ENCODE results near the gene SEC14L5.

The SEC14L5 gene

GRCh38 chr16:4931381-4931780, 26.7 kb upstream of the SEC14L5 start:
- Histone ChIP-seq H3K36me3 (ENCODE audit: control insufficient read depth, insufficient read depth, low read length) (0 out of 2 replicates have a peak, but pooled peaks cover 5% of the 10 kb centered on the region), H3K4me1 (ENCODE audit: control insufficient read depth, insufficient read depth, low read length) (peaks cover 3% of the 10 kb centered on the region; the same call in 1 of the 2 replicates), H3K27me3 (ENCODE audit: control insufficient read depth, insufficient read depth, low read length) (no peaks in the 10 kb centered on the region)

DNA sequence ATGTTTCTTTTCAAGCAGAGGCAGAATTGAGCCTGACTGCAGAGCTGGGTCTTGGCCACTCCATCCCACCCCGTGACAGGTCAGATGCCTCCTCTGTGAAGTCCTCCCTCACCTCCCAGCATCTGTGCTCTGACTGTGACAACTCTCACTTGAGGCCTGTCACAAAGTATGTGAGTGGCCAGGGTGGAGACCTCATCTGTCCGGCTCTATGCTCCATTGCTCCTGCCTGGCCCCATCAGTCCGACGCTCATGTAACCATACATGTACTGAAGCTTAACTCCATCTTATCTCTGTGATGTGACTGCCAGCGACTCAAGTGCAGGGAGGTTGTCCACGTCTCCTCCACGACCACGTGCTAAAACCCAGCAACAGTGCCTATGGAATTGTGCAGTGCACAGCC, 24.7 kb upstream of the SEC14L5 start:
- H3K27me3 ChIP-seq (ENCODE audit: control insufficient read depth, insufficient read depth, low read length) = no peaks in the 10 kb centered on the region
- H3K9me3 ChIP-seq (ENCODE audit: control insufficient read depth, insufficient read depth, low read length) = no peaks in the 10 kb centered on the region
- H3K4me3 ChIP-seq (ENCODE audit: low read depth, low read length) = no peak overlapping the region
- no peak overlapping the region for H3K9ac ChIP-seq (ENCODE audit: low read depth, low read length)
- peaks cover 9% of the 10 kb centered on the region for H3K4me1 ChIP-seq (ENCODE audit: control insufficient read depth, insufficient read depth, low read length)
- H3K36me3 ChIP-seq (ENCODE audit: control insufficient read depth, insufficient read depth, low read length) = no peaks in the 10 kb centered on the region
- no peak overlapping the region for H3K27ac ChIP-seq (ENCODE audit: low read depth, low read length)

More at GRCh38 chr16:4931381-4931780, 26.7 kb upstream of the SEC14L5 start:
- no peak overlapping the region for H3K9ac ChIP-seq (ENCODE audit: low read depth, low read length)
- H3K4me3 ChIP-seq (ENCODE audit: low read depth, low read length) = no peak overlapping the region
- no peak overlapping the region for H3K27ac ChIP-seq (ENCODE audit: low read depth, low read length)
- H3K9me3 ChIP-seq (ENCODE audit: control insufficient read depth, insufficient read depth, low read length) = peaks cover 3% of the 10 kb centered on the region; the same call in 1 of the 2 replicates

DNA sequence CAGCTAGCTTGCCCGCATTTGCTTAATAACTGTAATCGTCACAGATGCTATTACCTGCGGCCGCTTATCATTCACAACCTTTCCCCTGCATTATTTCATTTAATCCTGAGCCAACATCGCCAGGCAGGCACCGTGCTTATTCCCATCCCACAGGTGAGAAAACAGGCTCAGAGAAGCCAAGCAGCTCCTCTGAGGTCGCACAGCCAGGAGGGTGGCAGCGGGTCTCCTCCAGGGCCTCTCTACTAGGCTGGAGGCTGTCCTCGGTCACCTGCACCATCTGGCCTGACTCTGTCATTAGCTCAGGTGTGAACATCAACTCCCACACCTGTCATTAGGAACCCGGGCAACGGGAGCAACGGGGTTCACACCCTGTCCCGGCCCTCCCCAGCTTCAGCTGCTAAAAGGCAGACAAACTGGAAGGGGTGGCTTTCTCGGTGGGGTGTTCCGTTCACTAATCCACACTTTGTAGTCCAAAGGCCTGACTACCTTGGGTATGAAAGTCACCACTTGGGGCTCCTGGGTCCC, 24.2 kb upstream of the SEC14L5 start:
- Histone ChIP-seq H3K9me3 (ENCODE audit: control insufficient read depth, insufficient read depth, low read length) (no peaks in the 10 kb centered on the region), H3K9ac (ENCODE audit: low read depth, low read length) (no peak overlapping the region), H3K27me3 (ENCODE audit: control insufficient read depth, insufficient read depth, low read length) (no peaks in the 10 kb centered on the region), H3K4me3 (ENCODE audit: low read depth, low read length) (no peak overlapping the region), H3K27ac (ENCODE audit: low read depth, low read length) (no peak overlapping the region), H3K36me3 (ENCODE audit: control insufficient read depth, insufficient read depth, low read length) (no peaks in the 10 kb centered on the region), H3K4me1 (ENCODE audit: control insufficient read depth, insufficient read depth, low read length) (peaks cover 9% of the 10 kb centered on the region)

DNA sequence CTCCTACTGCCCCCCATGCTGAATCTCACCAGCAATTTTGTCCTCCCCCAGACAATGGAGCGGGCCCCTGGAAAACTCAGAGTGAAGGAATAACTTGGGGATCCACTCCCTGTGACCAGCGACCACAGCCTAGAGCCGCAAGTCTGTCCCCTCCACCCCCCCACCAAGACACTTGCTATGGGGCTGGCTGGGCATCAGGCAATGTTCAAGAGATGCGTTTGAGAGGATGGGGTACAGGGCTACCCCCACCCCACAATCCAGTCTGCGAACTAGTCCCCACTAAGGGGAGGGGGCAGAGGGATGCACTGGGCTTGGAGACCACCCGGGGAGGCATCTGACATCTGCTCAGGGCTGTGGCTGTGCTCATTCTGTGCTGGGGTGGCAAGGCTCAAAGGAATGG, 23.5 kb upstream of the SEC14L5 start:
- H3K4me1 ChIP-seq (ENCODE audit: control insufficient read depth, insufficient read depth, low read length) = peaks cover 9% of the 10 kb centered on the region
- H3K9ac ChIP-seq (ENCODE audit: low read depth, low read length) = no peak overlapping the region
- no peak overlapping the region for H3K27ac ChIP-seq (ENCODE audit: low read depth, low read length)
- no peaks in the 10 kb centered on the region for H3K9me3 ChIP-seq (ENCODE audit: control insufficient read depth, insufficient read depth, low read length)
- H3K4me3 ChIP-seq (ENCODE audit: low read depth, low read length) = no peak overlapping the region
- no peaks in the 10 kb centered on the region for H3K36me3 ChIP-seq (ENCODE audit: control insufficient read depth, insufficient read depth, low read length)
- no peaks in the 10 kb centered on the region for H3K27me3 ChIP-seq (ENCODE audit: control insufficient read depth, insufficient read depth, low read length)

GRCh38 chr16:4935241-4935855, 22.8 kb upstream of the SEC14L5 start:
- no peaks in the 10 kb centered on the region for H3K27me3 ChIP-seq (ENCODE audit: control insufficient read depth, insufficient read depth, low read length)
- H3K4me1 ChIP-seq (ENCODE audit: control insufficient read depth, insufficient read depth, low read length) = peaks cover 9% of the 10 kb centered on the region
- H3K36me3 ChIP-seq (ENCODE audit: control insufficient read depth, insufficient read depth, low read length) = no peaks in the 10 kb centered on the region
- H3K9ac ChIP-seq (ENCODE audit: low read depth, low read length) = no peak overlapping the region
- no peaks in the 10 kb centered on the region for H3K9me3 ChIP-seq (ENCODE audit: control insufficient read depth, insufficient read depth, low read length)
- no peak overlapping the region for H3K27ac ChIP-seq (ENCODE audit: low read depth, low read length)
- peak overlapping the region; percentile 96 for H3K4me3 ChIP-seq (ENCODE audit: low read depth, low read length)

DNA sequence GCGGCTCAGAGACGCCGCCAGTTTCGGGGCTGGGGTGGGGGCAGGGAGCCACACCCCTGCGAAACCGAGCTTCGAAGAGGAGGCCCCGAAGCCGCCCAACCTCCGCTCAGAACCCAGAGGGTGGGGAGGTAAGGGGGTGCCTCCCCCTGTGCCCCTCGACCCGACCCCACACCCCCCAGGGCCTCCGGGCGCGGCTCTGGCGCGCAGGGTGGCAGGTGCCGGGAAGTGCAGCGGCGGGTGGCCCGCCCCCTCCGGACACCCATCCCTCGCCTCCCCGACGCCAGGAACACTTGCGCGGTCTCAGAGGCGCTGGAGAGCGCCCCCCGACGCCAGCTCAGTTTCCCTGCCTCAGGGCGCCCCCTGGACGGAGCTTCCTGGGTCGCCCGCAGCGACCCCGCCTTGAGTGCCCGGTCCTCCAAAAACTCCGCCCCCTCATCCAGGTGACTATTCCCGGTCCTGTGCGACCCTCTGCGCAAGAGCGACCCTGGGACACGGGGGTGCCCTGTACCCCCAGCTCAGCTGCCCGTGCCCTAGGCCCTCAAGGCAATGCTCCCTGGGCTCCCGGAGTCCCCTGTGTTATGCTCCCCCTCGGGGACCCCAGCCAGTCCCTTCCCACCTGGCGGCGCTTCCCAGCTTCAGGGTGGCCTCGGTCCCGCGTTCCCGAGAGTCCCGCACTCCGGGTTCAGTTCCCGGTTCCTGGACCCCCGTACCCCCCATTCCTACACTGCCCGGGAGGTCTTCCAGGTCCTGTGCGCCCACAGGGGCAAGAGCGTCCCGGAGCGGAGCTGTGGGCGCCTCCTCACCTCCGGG, 21.7 kb upstream of the SEC14L5 start:
- Histone ChIP-seq H3K36me3 (ENCODE audit: control insufficient read depth, insufficient read depth, low read length) (no peaks in the 10 kb centered on the region), H3K4me1 (ENCODE audit: control insufficient read depth, insufficient read depth, low read length) (peaks cover 17% of the 10 kb centered on the region), H3K27me3 (ENCODE audit: control insufficient read depth, insufficient read depth, low read length) (no peaks in the 10 kb centered on the region), H3K4me3 (ENCODE audit: low read depth, low read length) (peak overlapping the region; percentile 96), H3K9ac (ENCODE audit: low read depth, low read length) (no peak overlapping the region), H3K27ac (ENCODE audit: low read depth, low read length) (peak overlapping the region; percentile 68), H3K9me3 (ENCODE audit: control insufficient read depth, insufficient read depth, low read length) (no peaks in the 10 kb centered on the region)

GRCh38 chr16:4936991-4937781, 20.9 kb upstream of the SEC14L5 start, which contains the start of gene PPL:
PPL (minus strand) TSS chr16:4937148; CDS start chr16:4937045, 103 bp downstream.
- peaks cover 17% of the 10 kb centered on the region for H3K4me1 ChIP-seq (ENCODE audit: control insufficient read depth, insufficient read depth, low read length)
- no peaks in the 10 kb centered on the region for H3K27me3 ChIP-seq (ENCODE audit: control insufficient read depth, insufficient read depth, low read length)
- no peaks in the 10 kb centered on the region for H3K36me3 ChIP-seq (ENCODE audit: control insufficient read depth, insufficient read depth, low read length)
- H3K9ac ChIP-seq (ENCODE audit: low read depth, low read length) = no peak within 1 kb of the TSS
- peak within 1 kb of the TSS; percentile 68 for H3K27ac ChIP-seq (ENCODE audit: low read depth, low read length)
- H3K4me3 ChIP-seq (ENCODE audit: low read depth, low read length) = peak within 1 kb of the TSS; percentile 96
- no peaks in the 10 kb centered on the region for H3K9me3 ChIP-seq (ENCODE audit: control insufficient read depth, insufficient read depth, low read length)

- Histone ChIP-seq H3K27me3 (ENCODE audit: control insufficient read depth, insufficient read depth, low read length) (no peaks in the 10 kb centered on the region), H3K4me3 (ENCODE audit: low read depth, low read length) (peak overlapping the region; percentile 96), H3K9ac (ENCODE audit: low read depth, low read length) (no peak overlapping the region), H3K27ac (ENCODE audit: low read depth, low read length) (peak overlapping the region; percentile 46), H3K36me3 (ENCODE audit: control insufficient read depth, insufficient read depth, low read length) (no peaks in the 10 kb centered on the region), H3K9me3 (ENCODE audit: control insufficient read depth, insufficient read depth, low read length) (no peaks in the 10 kb centered on the region), H3K4me1 (ENCODE audit: control insufficient read depth, insufficient read depth, low read length) (peaks cover 23% of the 10 kb centered on the region)
These were observed 20.1 kb upstream of the SEC14L5 start for GRCh38 chr16:4937782-4938682.

DNA sequence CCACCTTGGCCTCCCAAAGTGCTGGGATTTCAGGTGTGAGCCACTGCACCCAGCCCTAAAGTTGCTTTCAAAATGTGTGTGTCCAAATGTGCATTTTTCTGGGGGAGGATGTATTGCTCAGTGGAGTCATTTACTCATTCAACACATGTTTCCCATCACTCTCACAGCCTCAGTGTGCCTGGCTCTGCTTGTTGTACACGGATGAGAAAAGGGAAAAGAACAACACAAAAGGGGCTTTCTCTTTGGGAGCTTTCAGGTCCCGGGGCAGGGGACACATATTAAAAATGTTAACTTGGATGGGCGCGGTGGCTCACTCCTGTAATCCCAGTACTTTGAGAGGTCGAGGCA, 19.5 kb upstream of the SEC14L5 start:
- Histone ChIP-seq H3K9ac (ENCODE audit: low read depth, low read length) (no peak overlapping the region), H3K9me3 (ENCODE audit: control insufficient read depth, insufficient read depth, low read length) (no peaks in the 10 kb centered on the region), H3K4me3 (ENCODE audit: low read depth, low read length) (no peak overlapping the region), H3K27me3 (ENCODE audit: control insufficient read depth, insufficient read depth, low read length) (no peaks in the 10 kb centered on the region), H3K4me1 (ENCODE audit: control insufficient read depth, insufficient read depth, low read length) (peaks cover 30% of the 10 kb centered on the region), H3K27ac (ENCODE audit: low read depth, low read length) (no peak overlapping the region), H3K36me3 (ENCODE audit: control insufficient read depth, insufficient read depth, low read length) (no peaks in the 10 kb centered on the region)

DNA sequence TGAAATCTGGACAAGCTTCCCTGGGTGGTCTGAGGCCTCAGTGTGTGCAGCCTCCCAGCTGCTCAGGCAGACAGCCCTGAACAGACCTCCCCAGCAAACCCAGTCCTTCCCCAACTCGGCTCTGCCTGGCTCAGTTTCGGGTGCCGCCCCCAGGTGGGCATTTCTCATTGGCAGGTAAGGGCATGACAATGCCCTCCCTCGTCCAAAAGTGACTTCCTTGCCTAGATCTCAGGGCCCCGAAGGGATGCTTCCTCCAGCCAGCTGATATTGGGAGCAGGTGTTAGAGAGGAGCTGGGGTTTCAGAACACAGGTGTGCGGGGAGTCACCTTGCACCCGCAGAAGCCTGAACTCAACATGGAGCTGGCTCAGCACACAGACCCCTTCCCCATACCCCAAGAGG, 17.4 kb upstream of the SEC14L5 start:
- no peaks in the 10 kb centered on the region for H3K27me3 ChIP-seq (ENCODE audit: control insufficient read depth, insufficient read depth, low read length)
- no peaks in the 10 kb centered on the region for H3K9me3 ChIP-seq (ENCODE audit: control insufficient read depth, insufficient read depth, low read length)
- H3K36me3 ChIP-seq (ENCODE audit: control insufficient read depth, insufficient read depth, low read length) = no peaks in the 10 kb centered on the region
- no peak overlapping the region for H3K4me3 ChIP-seq (ENCODE audit: low read depth, low read length)
- peak overlapping the region; percentile 5 for H3K27ac ChIP-seq (ENCODE audit: low read depth, low read length)
- peaks cover 44% of the 10 kb centered on the region for H3K4me1 ChIP-seq (ENCODE audit: control insufficient read depth, insufficient read depth, low read length)
- no peak overlapping the region for H3K9ac ChIP-seq (ENCODE audit: low read depth, low read length)

Measured in HUES48 (cell line).